Memory B cell (primary cell): ENCODE data around the gene CEP350.
"Not testable (repeated sequence)": the region's sequence is repeated elsewhere in the genome, so short reads cannot be mapped to it uniquely, and the experiment has no call there.

ENCODE experiments used
- ATAC-seq: fragments of 150-1000 bp; cut with Tn5 transposase; 2 replicates; pipeline ENCODE4 v1.10.0; 2021; ENCODE audit warnings: low read depth, mild to moderate bottlenecking, moderate library complexity
- DNase-seq, 2 donors: peaks; one replicate each; pipeline ENCODE4 v3.0.0; 2022; ENCODE audit warnings: low spot score in 2 of 2
- H3K27ac Mint-ChIP-seq: one replicate; pipeline ENCODE4 v1.8.0; 2022; ENCODE audit warnings: mild to moderate bottlenecking, moderate library complexity, mixed read lengths
- H3K27me3 Mint-ChIP-seq: one replicate; pipeline ENCODE4 v1.8.0; 2022; ENCODE audit warnings: mixed read lengths
- H3K36me3 Mint-ChIP-seq: one replicate; pipeline ENCODE4 v1.8.0; 2022; ENCODE audit warnings: mild to moderate bottlenecking, mixed read lengths
- H3K4me1 Mint-ChIP-seq: one replicate; pipeline ENCODE4 v1.8.0; 2022; ENCODE audit warnings: mixed read lengths
- H3K4me3 Mint-ChIP-seq: one replicate; pipeline ENCODE4 v1.8.0; 2022; ENCODE audit warnings: mild to moderate bottlenecking, moderate library complexity, mixed read lengths
- H3K9me3 Mint-ChIP-seq: one replicate; pipeline ENCODE4 v1.8.0; 2022; ENCODE audit warnings: mixed read lengths

The CEP350 gene

GRCh38 chr1:180123463-180123936, 168.9 kb downstream of the CEP350 start:
- no peak for DNase-seq
- H3K9me3 Mint-ChIP-seq = no peaks in the 10 kb centered on the region
- ATAC-seq = no peak
- no peak overlapping the region for H3K4me3 Mint-ChIP-seq
- no peaks in the 10 kb centered on the region for H3K36me3 Mint-ChIP-seq
- H3K27me3 Mint-ChIP-seq = peaks cover 3% of the 10 kb centered on the region
- H3K27ac Mint-ChIP-seq = no peak overlapping the region
- no peaks in the 10 kb centered on the region for H3K4me1 Mint-ChIP-seq

- peaks cover 22% of the 10 kb centered on the region for H3K27me3 Mint-ChIP-seq
- ATAC-seq = no peak
- no peak for DNase-seq
- peaks cover 6% of the 10 kb centered on the region for H3K36me3 Mint-ChIP-seq
- no peak overlapping the region for H3K27ac Mint-ChIP-seq
- peaks cover 5% of the 10 kb centered on the region for H3K4me1 Mint-ChIP-seq
- H3K4me3 Mint-ChIP-seq = no peak overlapping the region
- H3K9me3 Mint-ChIP-seq = no peaks in the 10 kb centered on the region
Observed at GRCh38 chr1:180130651-180131050, 176.0 kb downstream of the CEP350 start.

DNA sequence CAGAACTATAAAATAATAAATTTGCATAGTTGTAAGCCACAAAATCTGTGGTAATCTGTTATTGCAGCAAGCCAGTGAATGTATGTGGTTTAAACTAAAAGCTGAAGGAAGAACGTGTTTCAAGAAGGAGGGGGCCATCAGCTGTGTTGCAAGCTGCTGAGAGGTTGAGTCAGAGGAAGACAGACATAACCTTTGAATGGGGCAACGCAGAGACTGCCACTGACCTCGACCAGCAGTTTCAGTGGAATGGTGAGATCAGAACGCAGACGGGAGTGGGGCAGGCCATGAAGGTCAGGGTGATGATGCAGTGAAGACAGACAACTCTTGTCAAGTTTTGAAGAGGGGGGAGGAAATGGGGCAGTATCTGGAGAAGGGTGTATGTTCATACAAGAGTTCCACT, 176.9 kb downstream of the CEP350 start:
- Mint-ChIP-seq H3K9me3 (peaks cover under 1% of the 10 kb centered on the region), H3K27me3 (peaks cover 22% of the 10 kb centered on the region), H3K4me3 (no peak overlapping the region), H3K27ac (no peak overlapping the region), H3K4me1 (peaks cover 5% of the 10 kb centered on the region), H3K36me3 (peaks cover 7% of the 10 kb centered on the region)
- DNase-seq (no peak), ATAC-seq (no peak)

GRCh38 chr1:180133193-180133592, 178.6 kb downstream of the CEP350 start:
- no peak for ATAC-seq
- Mint-ChIP-seq H3K36me3 (peaks cover 8% of the 10 kb centered on the region), H3K9me3 (peaks cover 2% of the 10 kb centered on the region), H3K27me3 (peaks cover 22% of the 10 kb centered on the region), H3K4me3 (no peak overlapping the region), H3K4me1 (peaks cover 5% of the 10 kb centered on the region), H3K27ac (no peak overlapping the region)
- no peak for DNase-seq

- not testable (repeated sequence) for DNase-seq, H3K4me1 Mint-ChIP-seq, ATAC-seq, H3K27ac Mint-ChIP-seq, H3K9me3 Mint-ChIP-seq, H3K36me3 Mint-ChIP-seq, H3K4me3 Mint-ChIP-seq
- peaks cover 22% of the 10 kb centered on the region for H3K27me3 Mint-ChIP-seq
Observed at GRCh38 chr1:180133688-180134087, 179.1 kb downstream of the CEP350 start.

- no peak for DNase-seq
- Mint-ChIP-seq H3K4me1 (peaks cover 5% of the 10 kb centered on the region), H3K9me3 (peaks cover 2% of the 10 kb centered on the region), H3K27ac (no peak overlapping the region), H3K27me3 (peaks cover 16% of the 10 kb centered on the region), H3K4me3 (no peak overlapping the region), H3K36me3 (peaks cover 2% of the 10 kb centered on the region)
- ATAC-seq = no peak
Observed at GRCh38 chr1:180135535-180135934, 180.9 kb downstream of the CEP350 start.

- Mint-ChIP-seq H3K4me3 (no peak overlapping the region), H3K27ac (no peak overlapping the region), H3K36me3 (peaks cover 2% of the 10 kb centered on the region), H3K27me3 (peaks cover 12% of the 10 kb centered on the region), H3K9me3 (peaks cover 2% of the 10 kb centered on the region), H3K4me1 (peaks cover 5% of the 10 kb centered on the region)
- no peak for DNase-seq
- no peak for ATAC-seq
Observed at GRCh38 chr1:180136331-180136967, 181.8 kb downstream of the CEP350 start.

DNA sequence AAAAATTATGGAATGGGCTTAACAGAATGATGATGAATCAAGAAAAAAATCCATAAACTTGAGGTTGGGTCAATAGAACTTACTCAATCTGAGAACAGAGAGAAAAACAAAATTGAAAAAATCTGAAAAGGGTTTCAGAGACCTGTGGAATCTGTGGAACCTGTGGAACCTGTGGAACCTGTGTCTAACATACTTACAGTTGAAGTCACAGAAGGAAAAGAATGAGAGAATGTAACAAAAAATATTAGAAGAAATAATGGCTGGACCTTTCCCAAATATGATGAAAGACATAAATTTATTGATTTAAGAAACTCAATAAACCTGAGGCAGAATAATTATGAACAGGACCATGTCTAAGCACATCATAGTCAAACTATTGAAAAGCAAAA, 182.4 kb downstream of the CEP350 start:
- Mint-ChIP-seq H3K4me1 (no peaks in the 10 kb centered on the region), H3K9me3 (peaks cover 2% of the 10 kb centered on the region), H3K27me3 (peaks cover 9% of the 10 kb centered on the region), H3K36me3 (peaks cover 2% of the 10 kb centered on the region), H3K4me3 (no peak overlapping the region), H3K27ac (no peak overlapping the region)
- ATAC-seq (no peak), DNase-seq (no peak)

DNA sequence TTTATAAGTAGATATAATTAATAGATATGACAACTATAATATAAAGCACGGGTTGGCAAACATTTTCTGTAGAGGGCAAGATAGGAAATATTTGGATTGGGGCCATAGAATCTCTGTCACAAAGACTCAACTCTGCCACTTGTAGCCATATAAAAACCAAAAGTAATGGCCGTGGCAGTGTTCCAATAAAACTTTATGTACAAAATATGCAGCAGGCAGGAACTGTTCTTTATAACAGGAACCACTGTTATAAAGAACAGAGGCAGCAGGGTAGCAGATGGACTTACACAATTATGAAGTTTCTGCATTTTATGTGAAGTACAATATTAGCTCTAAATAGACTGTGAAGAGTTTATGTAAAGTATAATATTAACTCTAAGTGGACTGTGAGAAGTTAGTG, 183.2 kb downstream of the CEP350 start:
- ATAC-seq (no peak), DNase-seq (no peak)
- no peak overlapping the region for H3K27ac Mint-ChIP-seq
- peaks cover 2% of the 10 kb centered on the region for H3K9me3 Mint-ChIP-seq
- H3K4me3 Mint-ChIP-seq = no peak overlapping the region
- H3K4me1 Mint-ChIP-seq = no peaks in the 10 kb centered on the region
- peaks cover 2% of the 10 kb centered on the region for H3K36me3 Mint-ChIP-seq
- H3K27me3 Mint-ChIP-seq = peaks cover 4% of the 10 kb centered on the region

DNA sequence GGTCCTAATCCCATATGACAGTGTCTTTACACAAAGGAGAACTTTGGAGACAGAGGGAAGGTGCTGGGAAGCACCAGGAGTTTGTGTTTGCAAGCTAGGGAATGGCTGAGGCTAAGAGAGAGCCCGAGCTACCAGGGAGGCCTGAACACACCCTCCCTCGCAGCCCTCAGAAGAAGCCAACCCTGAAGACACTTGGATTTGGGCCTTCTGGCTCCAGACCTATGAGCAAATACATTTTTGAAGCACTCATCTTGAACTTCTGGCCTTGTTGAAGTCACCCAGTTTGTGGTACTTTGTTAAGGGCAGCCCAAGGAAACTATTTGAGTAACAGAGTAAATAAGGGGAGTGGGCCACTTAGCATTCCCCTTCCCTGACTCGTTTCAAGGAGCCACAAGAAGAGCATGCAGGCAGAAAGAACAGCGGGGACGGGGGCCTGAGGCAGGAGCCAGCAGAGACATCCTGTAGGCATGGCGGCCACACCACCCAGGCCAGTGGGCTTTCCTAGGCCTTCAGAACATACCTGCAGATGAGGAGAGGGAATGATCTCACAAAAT, 186.8 kb downstream of the CEP350 start:
- DNase-seq (no peak), ATAC-seq (no peak)
- Mint-ChIP-seq H3K27me3 (peaks cover 2% of the 10 kb centered on the region), H3K4me3 (no peak overlapping the region), H3K9me3 (peaks cover 2% of the 10 kb centered on the region), H3K36me3 (peaks cover 2% of the 10 kb centered on the region), H3K4me1 (peaks cover 2% of the 10 kb centered on the region), H3K27ac (no peak overlapping the region)

GRCh38 chr1:180143359-180143758, 188.7 kb downstream of the CEP350 start:
- H3K9me3 Mint-ChIP-seq = no peaks in the 10 kb centered on the region
- no peak for DNase-seq
- H3K27ac Mint-ChIP-seq = no peak overlapping the region
- H3K4me1 Mint-ChIP-seq = peaks cover 2% of the 10 kb centered on the region
- H3K27me3 Mint-ChIP-seq = peaks cover 2% of the 10 kb centered on the region
- H3K4me3 Mint-ChIP-seq = no peak overlapping the region
- ATAC-seq = no peak
- H3K36me3 Mint-ChIP-seq = no peaks in the 10 kb centered on the region

GRCh38 chr1:180144659-180145357, 190.2 kb downstream of the CEP350 start:
- DNase-seq (no peak), ATAC-seq (no peak)
- no peak overlapping the region for H3K4me3 Mint-ChIP-seq
- H3K4me1 Mint-ChIP-seq = peaks cover 2% of the 10 kb centered on the region
- H3K36me3 Mint-ChIP-seq = no peaks in the 10 kb centered on the region
- no peak overlapping the region for H3K27ac Mint-ChIP-seq
- peaks cover 2% of the 10 kb centered on the region for H3K27me3 Mint-ChIP-seq
- no peaks in the 10 kb centered on the region for H3K9me3 Mint-ChIP-seq

DNA sequence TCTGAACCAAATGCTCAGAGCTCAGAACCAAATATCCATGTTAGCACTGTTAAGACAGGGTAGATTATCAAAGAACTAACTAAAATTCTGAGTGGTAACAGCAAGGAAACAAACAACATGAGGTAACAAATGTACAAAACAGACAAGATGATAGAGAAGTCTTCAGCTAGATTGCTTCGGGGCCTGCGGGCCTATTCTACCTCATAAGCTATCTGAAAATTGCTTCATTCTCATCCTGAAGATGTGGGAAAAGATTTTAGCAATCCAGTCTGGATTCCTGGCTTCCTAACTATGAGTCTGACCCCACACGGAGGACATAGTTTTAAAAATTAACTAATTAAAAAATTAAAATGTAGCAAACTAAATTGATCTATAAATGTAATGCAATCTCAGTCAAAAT, 190.8 kb downstream of the CEP350 start:
- Mint-ChIP-seq H3K27ac (no peak overlapping the region), H3K27me3 (peaks cover 2% of the 10 kb centered on the region), H3K9me3 (no peaks in the 10 kb centered on the region), H3K4me1 (peaks cover 2% of the 10 kb centered on the region), H3K4me3 (no peak overlapping the region), H3K36me3 (no peaks in the 10 kb centered on the region)
- no peak for DNase-seq
- no peak for ATAC-seq

DNA sequence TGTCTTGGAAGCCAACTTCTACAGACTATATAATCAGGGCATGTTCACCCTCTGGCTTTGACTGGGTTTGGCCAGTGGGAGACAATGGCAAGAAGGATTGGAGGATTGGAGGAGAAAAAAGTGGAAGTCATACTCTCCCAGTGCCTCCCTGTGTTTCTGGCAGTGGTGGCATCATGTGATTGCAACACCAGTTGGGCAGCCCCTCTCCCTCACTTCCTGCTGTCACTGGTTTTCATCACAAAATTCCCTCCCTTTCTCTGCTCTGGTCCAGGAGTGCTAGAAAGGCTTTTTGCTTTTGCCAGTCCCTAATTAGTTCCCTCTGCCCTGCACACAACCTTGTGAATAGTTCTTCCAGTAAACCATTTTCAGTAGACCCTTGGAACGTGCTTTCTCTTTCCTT, 196.4 kb downstream of the CEP350 start:
- Mint-ChIP-seq H3K27me3 (no peaks in the 10 kb centered on the region), H3K9me3 (no peaks in the 10 kb centered on the region), H3K27ac (no peak overlapping the region), H3K36me3 (no peaks in the 10 kb centered on the region), H3K4me1 (peaks cover 13% of the 10 kb centered on the region), H3K4me3 (no peak overlapping the region)
- no peak for DNase-seq
- ATAC-seq = no peak
